HG03432 (cell line): ENCODE results near the gene KIF26B.
"Not testable (repeated sequence)": the region's sequence is repeated elsewhere in the genome, so short reads cannot be mapped to it uniquely, and the experiment has no call there.

Source experiments
- ATAC-seq: cut with Tn5 transposase; IDR thresholded peaks from one replicate; pipeline ENCODE4 v1.9.1; 2021; ENCODE audit warnings: mild to moderate bottlenecking, moderate library complexity; ENCODE audit not compliant: unreplicated experiment

KIF26B gene

GRCh38 chr1:245154429-245155271 is at the start of gene KIF26B:
Gene KIF26B (plus strand): TSS chr1:245154985. CDS start chr1:245155425, 440 bp downstream.
- no peak for ATAC-seq

- no peak for ATAC-seq
Observed at GRCh38 chr1:245105042-245105441, 49.7 kb upstream of the KIF26B start.

GRCh38 chr1:245105815-245106410 is 48.9 kb upstream of the KIF26B start:
- ATAC-seq: no peak

- no peak for ATAC-seq
Observed at GRCh38 chr1:245107776-245108114, 47.0 kb upstream of the KIF26B start.

- no peak for ATAC-seq
Observed at GRCh38 chr1:245108246-245108645, 46.5 kb upstream of the KIF26B start.

- ATAC-seq: no peak
Observed at GRCh38 chr1:245108909-245109308, 45.9 kb upstream of the KIF26B start.

GRCh38 chr1:245110406-245110805 is 44.4 kb upstream of the KIF26B start:
- no peak for ATAC-seq

GRCh38 chr1:245111073-245111472 is 43.7 kb upstream of the KIF26B start:
- no peak for ATAC-seq

- ATAC-seq: no peak
Observed at GRCh38 chr1:245113649-245114048, 41.1 kb upstream of the KIF26B start.

GRCh38 chr1:245116131-245116530 is 38.7 kb upstream of the KIF26B start:
- no peak for ATAC-seq

GRCh38 chr1:245116751-245117150 is 38.0 kb upstream of the KIF26B start:
- ATAC-seq: no peak

- ATAC-seq: no peak
Observed at GRCh38 chr1:245118066-245118465, 36.7 kb upstream of the KIF26B start.

GRCh38 chr1:245118806-245119205 is 36.0 kb upstream of the KIF26B start:
- no peak for ATAC-seq

- no peak for ATAC-seq
Observed at GRCh38 chr1:245121523-245121922, 33.3 kb upstream of the KIF26B start.

- ATAC-seq: no peak
Observed at GRCh38 chr1:245124241-245124640, 30.5 kb upstream of the KIF26B start.

GRCh38 chr1:245124644-245125043 is 30.1 kb upstream of the KIF26B start:
- ATAC-seq: no peak

GRCh38 chr1:245126530-245126929 is 28.3 kb upstream of the KIF26B start:
- no peak for ATAC-seq

- ATAC-seq: no peak
Observed at GRCh38 chr1:245128381-245129101, 26.2 kb upstream of the KIF26B start.

- no peak for ATAC-seq
Observed at GRCh38 chr1:245129319-245130240, 25.2 kb upstream of the KIF26B start.

GRCh38 chr1:245130281-245131025 is 24.3 kb upstream of the KIF26B start:
- ATAC-seq: not testable (repeated sequence)
